DND-41 (cell line): ENCODE measurements around the gene DLG2.

Experiments used
- EZH2 ChIP-seq: IDR thresholded peaks from 3 replicates; pipeline ENCODE4 v1.6.1; 2012; ENCODE audit warnings: borderline replicate concordance, low read depth, mild to moderate bottlenecking, moderate library complexity, low read length, inconsistent platforms; ENCODE audit not compliant: severe bottlenecking
- TF ChIP-seq, protein P1 (sequence below): IDR thresholded peaks from 2 replicates; pipeline ENCODE4 v1.5.1; 2012; ENCODE audit warnings: borderline replicate concordance, low read length, moderate library complexity, mild to moderate bottlenecking; ENCODE audit not compliant: poor library complexity, severe bottlenecking; ENCODE audit errors: extremely low read depth

DNA sequence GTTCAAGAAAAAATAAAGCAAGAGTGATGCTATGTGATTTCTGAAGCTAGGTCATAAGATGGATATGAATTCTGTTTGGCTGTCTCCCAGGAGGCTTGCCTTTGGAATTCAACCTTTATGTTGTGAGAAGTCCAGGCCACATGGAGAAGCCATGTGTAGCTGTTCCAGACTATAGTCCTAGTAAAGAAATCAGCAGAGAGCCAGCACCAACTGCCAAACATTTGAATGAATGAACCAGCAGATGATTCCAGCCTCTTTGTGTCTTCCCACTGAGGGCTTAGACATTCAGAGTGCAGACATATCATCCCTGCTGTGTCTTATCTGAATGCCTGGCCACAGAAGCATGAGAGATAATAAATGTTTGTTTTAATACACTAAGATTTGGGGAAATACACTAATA lies 1150.6 kb downstream of the DLG2 start:
- TF ChIP-seq, protein P1, sequence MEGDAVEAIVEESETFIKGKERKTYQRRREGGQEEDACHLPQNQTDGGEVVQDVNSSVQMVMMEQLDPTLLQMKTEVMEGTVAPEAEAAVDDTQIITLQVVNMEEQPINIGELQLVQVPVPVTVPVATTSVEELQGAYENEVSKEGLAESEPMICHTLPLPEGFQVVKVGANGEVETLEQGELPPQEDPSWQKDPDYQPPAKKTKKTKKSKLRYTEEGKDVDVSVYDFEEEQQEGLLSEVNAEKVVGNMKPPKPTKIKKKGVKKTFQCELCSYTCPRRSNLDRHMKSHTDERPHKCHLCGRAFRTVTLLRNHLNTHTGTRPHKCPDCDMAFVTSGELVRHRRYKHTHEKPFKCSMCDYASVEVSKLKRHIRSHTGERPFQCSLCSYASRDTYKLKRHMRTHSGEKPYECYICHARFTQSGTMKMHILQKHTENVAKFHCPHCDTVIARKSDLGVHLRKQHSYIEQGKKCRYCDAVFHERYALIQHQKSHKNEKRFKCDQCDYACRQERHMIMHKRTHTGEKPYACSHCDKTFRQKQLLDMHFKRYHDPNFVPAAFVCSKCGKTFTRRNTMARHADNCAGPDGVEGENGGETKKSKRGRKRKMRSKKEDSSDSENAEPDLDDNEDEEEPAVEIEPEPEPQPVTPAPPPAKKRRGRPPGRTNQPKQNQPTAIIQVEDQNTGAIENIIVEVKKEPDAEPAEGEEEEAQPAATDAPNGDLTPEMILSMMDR = no peak
- TF ChIP-seq EZH2 = no peak
